HG03108 (cell line): Measurements from ENCODE around the gene SCAF11.

Source experiments
- ATAC-seq: cut with Tn5 transposase; IDR thresholded peaks from one replicate; pipeline ENCODE4 v1.9.1; 2021; ENCODE audit warnings: moderate library complexity; ENCODE audit not compliant: unreplicated experiment

The SCAF11 gene

GRCh38 chr12:45915405-45915804 lies 75.0 kb downstream of the SCAF11 start:
- no peak for ATAC-seq

GRCh38 chr12:45914090-45914489 lies 76.3 kb downstream of the SCAF11 start:
- no peak for ATAC-seq

- no peak for ATAC-seq
Measured at GRCh38 chr12:45913631-45914030, 76.7 kb downstream of the SCAF11 start.

- ATAC-seq: no peak
Measured at GRCh38 chr12:45912774-45913173, 77.6 kb downstream of the SCAF11 start.

- ATAC-seq: no peak
Measured at GRCh38 chr12:45909041-45909713, 81.2 kb downstream of the SCAF11 start.

- ATAC-seq: peak; percentile 70
Measured at GRCh38 chr12:45907955-45908354, 82.4 kb downstream of the SCAF11 start.

- ATAC-seq: no peak
Measured at GRCh38 chr12:45898094-45898493, 92.3 kb downstream of the SCAF11 start.

GRCh38 chr12:45895961-45896360 lies 94.4 kb downstream of the SCAF11 start:
- ATAC-seq: no peak

GRCh38 chr12:45893240-45893639 lies 97.1 kb downstream of the SCAF11 start:
- ATAC-seq: no peak

GRCh38 chr12:45890276-45890675 lies 100.1 kb downstream of the SCAF11 start:
- no peak for ATAC-seq

- no peak for ATAC-seq
Measured at GRCh38 chr12:45887544-45887943, 102.8 kb downstream of the SCAF11 start.

GRCh38 chr12:45886685-45887084 lies 103.7 kb downstream of the SCAF11 start:
- ATAC-seq: no peak

GRCh38 chr12:45883187-45883586 lies 107.2 kb downstream of the SCAF11 start:
- ATAC-seq: no peak

GRCh38 chr12:45880533-45880932 lies 109.8 kb downstream of the SCAF11 start:
- no peak for ATAC-seq

GRCh38 chr12:45879363-45879895 lies 110.9 kb downstream of the SCAF11 start:
- ATAC-seq: no peak

GRCh38 chr12:45878630-45879255 lies 111.6 kb downstream of the SCAF11 start:
- no peak for ATAC-seq

GRCh38 chr12:45877069-45877468 lies 113.3 kb downstream of the SCAF11 start:
- no peak for ATAC-seq

GRCh38 chr12:45872446-45872845 lies 117.9 kb downstream of the SCAF11 start:
- ATAC-seq: no peak
